IMR-90 (cell line): ENCODE measurements around the gene CAPN8.

Experiments used
- BHLHE40 ChIP-seq: fragments of 150-350 bp; IDR thresholded peaks from 2 replicates; pipeline ENCODE4 v1.6.1; 2016; ENCODE audit warnings: mild to moderate bottlenecking, low read depth, low read length
- CTCF ChIP-seq: conservative IDR thresholded peaks from 2 replicates; pipeline ENCODE4 v1.5.1; 2012; ENCODE audit warnings: mild to moderate bottlenecking, low read depth, low read length, improper control_type of control experiment
- FOS ChIP-seq: fragments of 150-350 bp; IDR thresholded peaks from 2 replicates; pipeline ENCODE4 v1.6.1; 2016; ENCODE audit warnings: low read depth, low read length
- MAFK ChIP-seq: IDR thresholded peaks from 2 replicates; pipeline ENCODE4 v1.6.1; 2012; ENCODE audit warnings: low read depth, low read length, improper control_type of control experiment
- MAZ ChIP-seq: IDR thresholded peaks from 2 replicates; pipeline ENCODE4 v1.6.1; 2012; ENCODE audit warnings: low read depth, mild to moderate bottlenecking, low read length, improper control_type of control experiment, moderate library complexity, borderline replicate concordance
- NFE2L2 ChIP-seq: fragments of 150-350 bp; IDR thresholded peaks from 2 replicates; pipeline ENCODE4 v1.6.1; 2016; ENCODE audit warnings: low read depth, mild to moderate bottlenecking, low read length
- POLR2A ChIP-seq: IDR thresholded peaks from 2 replicates; pipeline ENCODE4 v1.6.1; 2012; ENCODE audit warnings: mild to moderate bottlenecking, low read depth, low read length
- RAD21 ChIP-seq: IDR thresholded peaks from 2 replicates; pipeline ENCODE4 v1.6.1; 2012; ENCODE audit warnings: low read length, improper control_type of control experiment
- RFX5 ChIP-seq: IDR thresholded peaks from 2 replicates; pipeline ENCODE4 v1.8.0; 2012; ENCODE audit warnings: low read depth, mild to moderate bottlenecking, low read length, moderate library complexity

GRCh38 chr1:223616586-223616985 is 48.9 kb downstream of the CAPN8 start:
- no peak for TF ChIP-seq NFE2L2
- TF ChIP-seq POLR2A, result no peak
- TF ChIP-seq CTCF, result no peak
- TF ChIP-seq FOS, result no peak
- TF ChIP-seq RAD21, result no peak
- no peak for TF ChIP-seq MAFK
- TF ChIP-seq MAZ, result no peak
- TF ChIP-seq RFX5, result no peak
- TF ChIP-seq BHLHE40, result no peak
